Right cardiac atrium (tissue), 5 donors: Measurements from ENCODE around the gene IL32. TPM values are rescaled to one million over a fixed set of nuclear protein-coding genes. Genes with fewer than 3 reads are reported as not detected.
"Not testable (repeated sequence)": the region's sequence is repeated elsewhere in the genome, so short reads cannot be mapped to it uniquely, and the experiment has no call there.

Experiments
- ATAC-seq, 2 donors: fragments of 200-7000 bp; cut with Tn5 transposase; one replicate each; pipeline versions ENCODE4 v1.8.0 to v1.9.1; 2020; ENCODE audit warnings: moderate library complexity in 2 of 2, mild to moderate bottlenecking in 1 of 2
- DNase-seq, 3 donors: peaks; one replicate each; pipeline ENCODE4 v3.0.0-alpha.2; 2020
- H3K27ac ChIP-seq: one replicate; pipeline ENCODE4 v1.5.1; 2013; ENCODE audit warnings: mild to moderate bottlenecking, low read length, control low read depth, moderate library complexity
- H3K27me3 ChIP-seq: one replicate; pipeline ENCODE4 v1.6.1; 2013; ENCODE audit not compliant: control insufficient read depth, insufficient read depth
- H3K4me1 ChIP-seq: one replicate; pipeline ENCODE4 v1.6.1; 2013; ENCODE audit warnings: low read length; ENCODE audit not compliant: control insufficient read depth, insufficient read depth
- H3K4me3 ChIP-seq: one replicate; pipeline ENCODE4 v1.5.1; 2013; ENCODE audit warnings: low read length, control low read depth
- H3K9me3 ChIP-seq: one replicate; pipeline ENCODE4 v1.6.1; 2013; ENCODE audit warnings: low read length; ENCODE audit not compliant: control insufficient read depth
- WGBS: extraction: QIAGEN DNeasy Blood & Tissue Kit; methylation state at CpG from one replicate; pipeline ENCODE4 v1.1.7; 2013; 5-methylcytosine and 5-hydroxymethylcytosine counted together
- intact Hi-C, 4 donors: fragments of 100-400 bp; cut with DNase I; formaldehyde crosslinking; loops; one replicate each; pipeline versions ENCODE4 v1.11.0 to v1.14.0; 2022 to 2023
- polyA plus RNA-seq: library from polyadenylated mRNA; stranded (reverse); fragments of 200-250 nt; gene quantifications from one replicate; pipeline ENCODE4 v1.2.3, GENCODE V29; 2013
- total RNA-seq, 4 donors: library from RNA; stranded (reverse); fragmentation: NEBNext Ultra II Directional; extraction: Animal tissue kit (Norgen Biotek cat#: 25700); gene quantifications; one replicate each; pipeline ENCODE4 v1.2.1, GENCODE V29; 2021
- donor health status: healthy with polysubstance abuse.
- donor health status: DM: no; HTN: yes; CAD: no.
- donor health status: DM: no; HTN: no; CAD: no.
- donor health status: DM: no; HTN: yes; CAD: no; lungs with severe emphysema.
- donor health status: DM: yes; HTN: yes; CAD: no.

IL32 gene
- total and polyA plus RNA-seq, 5 donors: 27.5 to 62.8 (median 37.8) TPM

- ATAC-seq (peak; percentile 18 to 22), DNase-seq (peak in 1 of 3 donors; percentile 69)
- no peak overlapping the region for H3K4me3 ChIP-seq
- no peaks in the 10 kb centered on the region for H3K9me3 ChIP-seq
- no peaks in the 10 kb centered on the region for H3K4me1 ChIP-seq
- H3K27ac ChIP-seq: no peak overlapping the region
- no peaks in the 10 kb centered on the region for H3K27me3 ChIP-seq
- 53% methylated on average over 9 of the region's 9 CpGs for WGBS
- intact Hi-C loops: no loop called here
Measured at GRCh38 chr16:3074860-3075522, 9.6 kb downstream of the IL32 start.

- peak; percentile 67 to 92 (median 88) for DNase-seq
- 30% methylated on average over 10 of the region's 10 CpGs for WGBS
- no peaks in the 10 kb centered on the region for H3K9me3 ChIP-seq
- H3K27ac ChIP-seq: no peak overlapping the region
- no peak overlapping the region for H3K4me3 ChIP-seq
- no peaks in the 10 kb centered on the region for H3K4me1 ChIP-seq
- intact Hi-C loops: no loop called here
- H3K27me3 ChIP-seq: no peaks in the 10 kb centered on the region
- ATAC-seq: peak; percentile 78 to 84
Measured at GRCh38 chr16:3075523-3075915, 10.1 kb downstream of the IL32 start.

GRCh38 chr16:3075946-3076345 lies 10.5 kb downstream of the IL32 start:
- intact Hi-C loops, H3K27me3 ChIP-seq, H3K27ac ChIP-seq, H3K4me1 ChIP-seq, H3K4me3 ChIP-seq, H3K9me3 ChIP-seq: not testable (repeated sequence)
- ATAC-seq: peak in 1 of 2 donors; percentile 44
- DNase-seq: peak in 1 of 3 donors; percentile 45
- 84% methylated on average over 6 of the region's 6 CpGs for WGBS

GRCh38 chr16:3076577-3076976 lies 11.1 kb downstream of the IL32 start:
- no peaks in the 10 kb centered on the region for H3K27me3 ChIP-seq
- 68% methylated on average over 6 of the region's 6 CpGs for WGBS
- intact Hi-C loops: no loop called here

GRCh38 chr16:3080024-3080423 lies 14.6 kb downstream of the IL32 start:
- WGBS: 84% methylated on average over 17 of the region's 17 CpGs
- no peak for ATAC-seq
- DNase-seq: peak in 2 of 3 donors; percentile 28 to 48
- no peaks in the 10 kb centered on the region for H3K9me3 ChIP-seq
- intact Hi-C loops: no loop called here
- no peak overlapping the region for H3K27ac ChIP-seq
- H3K4me3 ChIP-seq: no peak overlapping the region
- H3K4me1 ChIP-seq: no peaks in the 10 kb centered on the region
- no peaks in the 10 kb centered on the region for H3K27me3 ChIP-seq

More at GRCh38 chr16:3076577-3076976, 11.1 kb downstream of the IL32 start:
- ATAC-seq (no peak), DNase-seq (no peak)
- no peak overlapping the region for H3K4me3 ChIP-seq
- no peaks in the 10 kb centered on the region for H3K4me1 ChIP-seq
- H3K27ac ChIP-seq: no peak overlapping the region
- H3K9me3 ChIP-seq: no peaks in the 10 kb centered on the region

- WGBS: 94% methylated on average over 13 of the region's 13 CpGs
- H3K27me3 ChIP-seq, DNase-seq, H3K4me1 ChIP-seq, intact Hi-C loops, H3K4me3 ChIP-seq, H3K9me3 ChIP-seq, H3K27ac ChIP-seq, ATAC-seq: not testable (repeated sequence)
Measured at GRCh38 chr16:3081957-3082356, 16.5 kb downstream of the IL32 start.

GRCh38 chr16:3083408-3083807 lies 18.0 kb downstream of the IL32 start:
- H3K27me3 ChIP-seq, H3K4me1 ChIP-seq, ATAC-seq, H3K4me3 ChIP-seq, H3K27ac ChIP-seq, H3K9me3 ChIP-seq, intact Hi-C loops, DNase-seq: not testable (repeated sequence)
- 95% methylated on average over 8 of the region's 8 CpGs for WGBS

GRCh38 chr16:3084491-3084890 lies 19.1 kb downstream of the IL32 start:
- intact Hi-C loops: no loop called here
- H3K9me3 ChIP-seq: no peaks in the 10 kb centered on the region
- no peak overlapping the region for H3K4me3 ChIP-seq
- no peak for DNase-seq
- no peak overlapping the region for H3K27ac ChIP-seq
- no peak for ATAC-seq
- H3K27me3 ChIP-seq: no peaks in the 10 kb centered on the region
- H3K4me1 ChIP-seq: peaks cover 4% of the 10 kb centered on the region
- 94% methylated on average over 1 of the region's 1 CpG for WGBS

GRCh38 chr16:3084969-3085670 lies 19.7 kb downstream of the IL32 start:
- no peak overlapping the region for H3K4me3 ChIP-seq
- H3K27me3 ChIP-seq: no peaks in the 10 kb centered on the region
- H3K9me3 ChIP-seq: no peaks in the 10 kb centered on the region
- no peak for ATAC-seq
- intact Hi-C loops: no loop called here
- no peak for DNase-seq
- no peak overlapping the region for H3K27ac ChIP-seq
- H3K4me1 ChIP-seq: peaks cover 4% of the 10 kb centered on the region
- WGBS: 72% methylated on average over 7 of the region's 7 CpGs

GRCh38 chr16:3085868-3086595 lies 20.6 kb downstream of the IL32 start:
- no peaks in the 10 kb centered on the region for H3K27me3 ChIP-seq
- ATAC-seq: peak in 1 of 2 donors; percentile 3
- H3K27ac ChIP-seq: peak overlapping the region; percentile 73
- peak overlapping the region; percentile 29 for H3K4me3 ChIP-seq
- H3K4me1 ChIP-seq: peaks cover 4% of the 10 kb centered on the region
- H3K9me3 ChIP-seq: no peaks in the 10 kb centered on the region
- intact Hi-C loops: no loop called here
- DNase-seq: peak in 1 of 3 donors; percentile 14
- 69% methylated on average over 17 of the region's 17 CpGs for WGBS
